SU-DHL-6 (cell line): ENCODE data around the gene CCNJ.

Source experiments
- EZH2phosphoT487 ChIP-seq: fragments of 200-600 bp; sonication (generic), shearing (Covaris generic); conservative IDR thresholded peaks from 2 replicates; pipeline ENCODE4 v1.6.1; 2018; ENCODE audit warnings: mild to moderate bottlenecking, antibody characterized with exemption, low read length, moderate library complexity, mixed read lengths
- TF ChIP-seq, protein P1 (sequence below): fragments of 200-600 bp; sonication (generic); IDR thresholded peaks from one replicate; pipeline ENCODE4 v1.5.1; 2017; ENCODE audit warnings: antibody characterized with exemption, mild to moderate bottlenecking, low read length, moderate library complexity; ENCODE audit not compliant: insufficient read depth, poor library complexity, severe bottlenecking

GRCh38 chr10:96092999-96093767, 49.8 kb downstream of the CCNJ start:
- TF ChIP-seq, protein P1, sequence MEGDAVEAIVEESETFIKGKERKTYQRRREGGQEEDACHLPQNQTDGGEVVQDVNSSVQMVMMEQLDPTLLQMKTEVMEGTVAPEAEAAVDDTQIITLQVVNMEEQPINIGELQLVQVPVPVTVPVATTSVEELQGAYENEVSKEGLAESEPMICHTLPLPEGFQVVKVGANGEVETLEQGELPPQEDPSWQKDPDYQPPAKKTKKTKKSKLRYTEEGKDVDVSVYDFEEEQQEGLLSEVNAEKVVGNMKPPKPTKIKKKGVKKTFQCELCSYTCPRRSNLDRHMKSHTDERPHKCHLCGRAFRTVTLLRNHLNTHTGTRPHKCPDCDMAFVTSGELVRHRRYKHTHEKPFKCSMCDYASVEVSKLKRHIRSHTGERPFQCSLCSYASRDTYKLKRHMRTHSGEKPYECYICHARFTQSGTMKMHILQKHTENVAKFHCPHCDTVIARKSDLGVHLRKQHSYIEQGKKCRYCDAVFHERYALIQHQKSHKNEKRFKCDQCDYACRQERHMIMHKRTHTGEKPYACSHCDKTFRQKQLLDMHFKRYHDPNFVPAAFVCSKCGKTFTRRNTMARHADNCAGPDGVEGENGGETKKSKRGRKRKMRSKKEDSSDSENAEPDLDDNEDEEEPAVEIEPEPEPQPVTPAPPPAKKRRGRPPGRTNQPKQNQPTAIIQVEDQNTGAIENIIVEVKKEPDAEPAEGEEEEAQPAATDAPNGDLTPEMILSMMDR, result no peak
- TF ChIP-seq EZH2phosphoT487, result no peak
